GM19025 (cell line): ENCODE measurements around the gene OTOA.
"Not testable (repeated sequence)": the region's sequence is repeated elsewhere in the genome, so short reads cannot be mapped to it uniquely, and the experiment has no call there.

Experiments used
- ATAC-seq: cut with Tn5 transposase; IDR thresholded peaks from one replicate; pipeline ENCODE4 v1.9.1; 2021; ENCODE audit warnings: mild to moderate bottlenecking, low read depth, moderate library complexity; ENCODE audit not compliant: unreplicated experiment

OTOA gene

DNA sequence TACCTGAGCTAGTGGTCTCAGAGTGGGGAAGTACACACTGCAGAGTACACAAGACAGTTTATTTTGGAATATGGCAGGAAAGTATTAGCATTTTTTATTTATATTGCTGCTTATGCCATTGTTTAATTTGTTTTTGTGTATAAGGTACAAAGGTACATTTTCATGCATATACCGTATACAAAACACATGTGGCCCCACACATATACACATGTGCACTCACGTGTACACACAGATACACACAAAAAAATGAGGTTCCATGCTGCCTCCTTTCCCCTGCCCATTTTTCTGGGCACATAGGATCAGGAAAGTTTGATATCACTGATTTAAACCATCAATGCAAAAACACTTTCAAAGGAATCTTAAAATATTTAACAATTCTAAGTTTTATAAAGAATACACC is 24.3 kb upstream of the OTOA start:
- ATAC-seq, result no peak

DNA sequence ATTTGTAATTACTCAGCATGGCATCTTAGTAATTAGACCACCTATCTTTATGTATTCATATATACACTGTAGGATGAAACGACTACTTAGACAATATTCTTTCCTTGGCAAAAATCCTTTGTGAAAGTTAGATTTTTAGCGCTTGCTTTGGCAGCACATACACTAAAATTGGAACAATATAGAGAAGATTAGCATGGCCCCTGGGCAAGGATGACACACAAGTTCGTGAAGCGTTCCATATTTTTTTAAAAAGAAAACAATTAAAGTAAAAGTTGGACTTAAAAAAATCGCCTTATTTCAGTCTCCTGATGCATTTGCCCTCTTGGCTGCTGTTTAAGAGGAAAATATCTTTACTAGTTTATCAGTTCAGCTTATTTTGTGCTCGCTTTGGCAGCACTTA is 21.9 kb upstream of the OTOA start:
- ATAC-seq, result no peak

DNA sequence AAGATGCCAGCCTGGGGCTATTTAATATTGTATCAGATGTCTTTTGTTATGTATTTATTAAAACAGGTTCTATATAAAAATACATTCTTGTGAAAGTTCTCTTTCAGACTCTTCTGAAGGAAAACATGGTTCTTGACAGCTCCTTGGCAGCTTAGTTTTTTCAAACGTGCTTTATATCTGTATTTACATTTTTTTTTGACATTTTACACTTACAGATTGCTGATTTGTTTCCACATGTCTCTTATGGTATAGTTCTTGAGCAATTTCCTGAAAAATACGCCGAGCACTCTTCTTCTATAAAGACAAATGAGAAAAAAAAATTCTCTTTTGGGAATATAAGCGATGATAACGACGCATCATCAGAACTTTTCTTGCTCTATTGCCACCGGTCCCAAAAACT is 20.9 kb upstream of the OTOA start:
- ATAC-seq, result no peak

DNA sequence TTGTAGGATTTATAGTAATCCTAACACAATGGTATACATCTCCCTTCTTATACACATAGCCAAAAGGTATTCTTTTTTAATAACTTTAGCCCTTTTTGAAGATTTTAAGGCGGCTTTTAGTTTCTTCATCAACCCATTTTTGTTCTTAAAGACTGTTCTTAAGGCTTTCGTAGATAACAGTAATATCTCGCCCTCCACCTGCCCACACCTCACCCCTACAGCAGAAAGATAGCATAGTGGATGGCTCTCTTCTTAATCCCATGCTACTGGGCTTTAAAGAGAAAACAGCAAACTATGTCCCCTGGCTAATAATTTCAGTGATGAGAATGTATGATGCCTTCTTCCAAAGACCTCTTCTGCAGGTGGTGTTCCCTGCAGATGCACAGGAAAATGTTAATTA is 20.0 kb upstream of the OTOA start:
- ATAC-seq, result no peak

DNA sequence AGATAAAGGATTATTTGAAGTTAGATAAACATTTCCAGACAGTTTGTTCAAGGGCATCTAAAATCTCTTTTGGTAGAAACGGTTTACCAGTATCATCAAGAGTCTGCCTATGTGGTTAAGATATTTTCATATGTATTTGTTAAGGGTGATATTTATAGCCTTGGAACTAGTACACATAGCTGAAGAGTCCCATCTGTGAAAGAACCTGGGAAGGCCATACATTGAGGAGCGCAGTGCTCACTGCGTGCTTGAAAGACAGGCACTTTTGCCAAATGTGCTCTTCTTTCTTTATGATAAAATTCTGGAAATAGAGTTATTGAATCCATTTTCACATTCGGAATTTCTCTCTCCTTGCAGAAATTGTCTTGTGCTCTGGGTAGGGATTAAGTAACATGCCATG is 19.1 kb upstream of the OTOA start:
- ATAC-seq, result no peak

DNA sequence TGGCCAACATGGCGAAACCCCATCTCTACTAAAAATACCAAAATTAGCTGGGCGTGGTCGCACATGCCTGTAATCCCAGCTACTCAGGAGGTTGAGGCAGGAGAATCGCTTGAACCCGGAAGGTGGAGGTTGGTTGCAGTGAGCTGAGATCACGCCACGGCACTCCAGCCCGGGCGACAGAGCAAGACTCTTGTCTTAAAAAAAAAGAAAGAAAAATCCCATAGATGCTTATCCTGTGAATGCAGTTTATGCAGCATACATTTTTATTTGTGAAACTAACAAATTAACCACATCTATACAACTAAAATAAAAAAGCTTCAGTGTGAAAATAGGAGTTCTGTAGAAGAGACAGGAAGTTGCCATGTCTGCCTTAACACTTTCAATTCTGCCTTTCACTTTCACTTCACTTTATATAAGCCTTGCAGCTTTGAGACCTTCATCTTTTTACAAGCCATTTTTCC is 18.5 kb upstream of the OTOA start:
- ATAC-seq, result no peak

DNA sequence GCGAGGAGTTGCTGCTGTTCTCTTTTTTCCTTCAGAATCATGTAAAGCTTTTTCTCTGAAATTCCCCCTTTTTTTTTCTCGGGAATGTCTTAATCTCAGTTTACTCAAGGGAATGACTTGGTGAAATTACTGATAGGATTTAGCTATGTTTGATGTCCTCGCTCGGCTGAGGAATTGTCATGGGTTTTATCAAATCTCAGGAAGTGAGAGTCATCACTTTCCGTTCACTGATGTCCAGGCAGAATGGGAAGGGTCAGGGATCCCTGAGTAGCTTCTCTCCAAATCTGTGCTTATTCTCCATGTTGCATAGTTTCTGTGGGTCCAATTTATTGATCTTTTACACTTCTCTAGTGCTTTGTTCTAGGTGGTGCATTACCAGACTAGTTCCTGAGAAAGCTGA is 17.7 kb upstream of the OTOA start:
- ATAC-seq, result no peak

DNA sequence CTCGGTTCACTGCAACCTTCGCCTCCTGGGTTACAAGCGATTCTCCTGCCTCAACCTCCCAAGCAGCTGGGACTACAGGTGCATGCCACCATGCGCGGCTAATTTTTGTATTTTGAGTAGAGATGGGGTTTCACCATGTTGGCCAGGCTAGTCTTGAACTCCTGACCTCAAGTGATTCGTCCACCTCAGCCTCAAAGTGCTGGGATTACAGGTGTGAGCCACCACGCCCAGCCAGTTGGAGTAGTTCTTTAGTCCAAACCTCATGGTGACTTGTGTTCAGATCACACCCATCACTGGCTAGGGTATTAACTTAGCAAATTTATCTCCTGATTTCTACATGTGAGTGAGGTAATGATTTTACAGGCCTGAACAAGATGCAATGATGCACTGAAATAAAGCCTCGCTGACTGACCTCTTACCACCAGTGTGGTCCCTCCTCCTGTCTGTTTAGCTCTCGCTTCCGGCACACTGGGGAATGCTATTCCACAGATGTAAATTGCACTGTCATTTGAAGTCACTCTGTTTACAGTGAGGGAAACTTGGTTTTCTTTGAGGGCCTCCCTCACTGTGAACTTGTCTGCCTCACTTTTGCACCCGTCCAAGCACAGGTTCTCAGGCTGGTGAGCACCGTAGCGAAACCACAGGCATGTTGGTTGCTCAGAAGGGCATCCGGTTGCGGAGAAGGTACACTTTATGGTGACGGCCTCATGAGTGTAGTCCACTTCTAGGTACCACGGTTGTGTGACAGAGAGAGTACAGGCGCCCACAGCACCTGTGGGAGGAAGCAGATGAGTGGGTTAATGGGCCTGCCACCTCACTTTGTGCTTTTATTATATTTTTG is 16.8 kb upstream of the OTOA start:
- ATAC-seq, result peak; percentile 92

DNA sequence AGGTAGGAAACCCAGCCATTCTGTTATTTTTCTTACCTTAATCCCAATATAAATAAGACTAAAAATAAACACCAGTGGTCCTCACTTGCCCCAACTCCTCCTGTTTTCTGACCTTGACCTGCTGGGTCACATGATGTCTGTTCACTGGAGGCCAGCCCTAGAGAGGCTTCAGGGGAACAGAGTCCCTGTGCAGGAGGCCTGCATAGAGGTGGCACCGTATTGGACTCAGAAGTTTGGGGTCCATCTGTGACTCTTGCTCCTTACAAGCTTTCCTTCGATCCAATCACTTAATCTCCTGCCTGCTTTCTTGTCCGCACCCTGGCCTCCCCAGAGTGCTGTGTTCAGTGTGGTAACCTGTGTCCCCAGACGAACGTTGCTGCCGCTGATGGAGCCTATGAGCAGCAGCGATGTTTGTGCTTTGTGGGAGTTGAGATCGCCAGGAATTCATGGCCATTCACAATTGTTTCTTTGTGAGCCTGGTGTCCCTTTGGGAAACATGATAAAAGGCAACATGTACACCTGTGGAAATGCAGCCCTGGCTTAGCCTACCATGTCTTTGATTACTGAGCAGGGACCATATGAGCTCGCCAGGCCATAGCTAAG is 16.1 kb upstream of the OTOA start:
- ATAC-seq, result no peak

DNA sequence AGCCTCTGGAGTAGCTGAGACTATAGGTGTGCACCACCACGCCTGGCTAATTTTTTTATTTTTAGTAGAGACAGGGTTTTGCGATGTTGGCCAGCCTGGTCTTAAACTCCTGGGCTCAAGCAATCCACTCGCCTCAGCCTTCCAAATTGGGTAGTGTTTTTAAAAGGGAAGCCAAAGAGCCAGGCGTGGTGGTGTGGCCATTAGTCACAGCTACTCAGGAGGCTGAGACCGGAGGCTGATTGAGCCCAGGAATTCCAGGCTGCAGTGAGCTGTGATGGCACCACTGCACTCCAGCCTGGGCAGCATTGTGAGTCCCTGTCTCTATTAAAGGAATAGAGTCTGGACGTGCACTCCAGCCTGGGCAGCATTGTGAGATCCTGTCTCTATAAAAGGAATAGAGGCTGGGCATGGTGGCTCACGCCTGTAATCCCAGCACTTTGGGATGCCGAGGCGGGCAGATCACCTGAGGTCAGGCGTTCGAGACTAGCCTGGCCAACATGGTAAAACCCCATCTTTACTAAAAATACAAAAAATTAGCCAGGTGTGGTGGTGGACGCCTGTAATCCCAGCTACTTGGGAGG is 13.9 kb upstream of the OTOA start:
- ATAC-seq, result not testable (repeated sequence)

DNA sequence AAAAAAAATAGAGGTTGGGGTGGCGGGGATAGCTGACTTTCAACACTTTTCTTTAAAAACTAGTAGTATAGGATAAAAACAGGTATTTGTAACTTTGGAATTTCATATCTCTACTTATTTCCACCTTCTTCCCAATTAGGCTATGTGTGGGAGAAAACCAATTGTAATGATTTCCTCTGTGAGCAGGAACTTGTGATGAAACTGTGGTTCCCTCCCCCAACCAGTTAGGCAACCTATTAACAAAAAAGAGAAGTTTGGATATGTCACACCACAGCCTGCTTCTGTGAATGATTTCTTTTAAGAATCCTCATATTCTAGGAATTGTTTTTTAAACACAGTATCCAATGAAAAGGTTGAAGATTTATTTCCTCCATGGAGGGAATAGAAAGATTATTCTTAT is 13.2 kb upstream of the OTOA start:
- ATAC-seq, result no peak

DNA sequence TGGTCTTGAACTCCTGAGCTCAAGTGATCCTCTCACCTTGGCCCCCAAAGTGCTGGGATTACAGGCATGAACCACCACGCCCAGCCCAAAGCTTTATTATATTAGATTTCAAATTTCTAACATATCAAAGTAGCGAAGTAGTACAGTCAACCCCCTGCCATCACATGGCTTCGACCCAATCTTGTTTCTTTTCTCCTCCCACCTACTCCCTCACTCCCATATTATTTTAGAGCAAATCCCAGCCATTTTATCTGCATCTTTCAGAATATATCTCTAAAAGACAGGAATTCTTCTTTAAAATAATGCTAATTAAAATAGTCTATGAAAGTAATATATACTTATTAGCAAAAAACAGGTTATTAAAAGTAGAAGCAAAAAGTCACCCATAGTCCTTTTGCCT is 12.3 kb upstream of the OTOA start:
- ATAC-seq, result no peak

DNA sequence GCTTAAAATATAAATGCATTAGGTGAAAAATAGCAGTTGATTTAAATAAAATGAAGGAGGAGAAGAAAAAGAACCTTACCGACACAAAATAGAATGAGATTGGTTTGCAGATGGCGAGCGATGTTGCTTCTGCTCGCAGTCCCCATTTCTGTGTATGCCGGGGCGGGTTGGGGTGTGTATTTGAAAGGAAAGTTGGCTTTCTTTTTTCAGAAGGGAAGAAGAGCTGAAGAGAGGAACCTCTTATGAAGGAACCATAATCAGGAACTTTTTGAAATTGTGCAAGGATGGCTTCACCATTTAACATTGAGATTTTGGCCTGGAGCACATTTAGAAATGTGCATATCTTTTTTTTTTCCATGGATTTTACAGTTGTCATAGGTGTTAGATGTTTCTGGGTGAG is 11.3 kb upstream of the OTOA start, which contains the start of gene IGSF6:
IGSF6 (minus strand) TSS at position 156 of the 400 bp plus-strand sequence; CDS start at position 146, 10 bp downstream.
- ATAC-seq, result no peak

DNA sequence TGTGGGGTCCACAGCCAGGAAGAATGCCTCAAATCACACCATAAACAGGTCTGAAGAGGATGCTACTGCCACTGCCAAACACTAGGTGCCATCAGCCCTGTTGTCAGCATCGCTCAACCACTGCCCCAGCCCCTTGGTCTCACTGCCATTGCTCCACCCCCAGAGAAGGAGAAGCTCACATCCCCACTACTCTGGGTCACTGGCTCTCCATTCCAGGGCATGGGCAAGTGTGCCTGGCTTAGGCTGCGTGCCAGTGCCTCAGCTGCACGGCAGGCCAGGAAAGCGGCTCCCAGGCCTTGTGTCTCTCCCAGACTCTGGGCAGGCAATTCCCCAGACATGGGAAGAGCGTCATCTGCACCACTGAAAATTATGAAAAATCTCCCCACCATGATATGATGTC is 10.2 kb upstream of the OTOA start:
- no peak for ATAC-seq

DNA sequence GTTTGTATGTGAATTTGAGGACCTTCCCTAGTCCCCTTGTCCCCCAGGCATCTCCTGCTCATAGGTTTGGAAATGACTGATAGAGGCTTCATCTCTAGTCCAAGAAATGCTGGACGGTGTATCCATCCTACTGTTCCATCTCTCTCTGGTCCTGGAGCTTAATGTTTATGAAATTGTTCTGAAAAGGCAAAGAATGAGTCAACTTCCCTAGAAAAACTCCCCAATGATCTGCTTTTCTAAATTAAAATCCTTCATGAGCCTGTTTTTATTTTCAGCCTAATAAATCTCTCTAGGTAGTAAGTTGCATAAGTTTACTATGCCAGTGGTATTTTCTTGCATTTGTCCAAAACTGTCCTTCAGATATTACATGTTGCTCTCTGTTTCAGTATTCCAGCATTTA is 9.3 kb upstream of the OTOA start:
- no peak for ATAC-seq

DNA sequence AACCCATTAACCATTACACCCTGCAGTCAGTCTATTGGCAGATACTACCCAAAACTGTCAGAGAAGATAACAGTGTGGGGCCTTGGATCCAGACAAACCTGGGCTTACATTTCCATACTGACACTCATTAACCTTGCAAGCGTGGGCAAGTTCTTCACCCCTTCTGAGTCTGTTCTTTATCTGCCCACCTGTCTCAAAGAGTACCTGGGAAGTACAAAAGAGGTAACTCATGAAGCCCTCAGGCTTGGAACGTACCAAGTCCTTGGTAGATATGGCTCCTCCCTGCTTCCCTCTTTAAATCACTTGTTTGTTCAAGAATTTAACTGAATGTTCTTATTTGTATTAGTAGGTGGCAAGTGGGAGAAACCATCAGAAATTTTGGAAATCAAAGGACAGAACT is 8.9 kb upstream of the OTOA start:
- no peak for ATAC-seq

DNA sequence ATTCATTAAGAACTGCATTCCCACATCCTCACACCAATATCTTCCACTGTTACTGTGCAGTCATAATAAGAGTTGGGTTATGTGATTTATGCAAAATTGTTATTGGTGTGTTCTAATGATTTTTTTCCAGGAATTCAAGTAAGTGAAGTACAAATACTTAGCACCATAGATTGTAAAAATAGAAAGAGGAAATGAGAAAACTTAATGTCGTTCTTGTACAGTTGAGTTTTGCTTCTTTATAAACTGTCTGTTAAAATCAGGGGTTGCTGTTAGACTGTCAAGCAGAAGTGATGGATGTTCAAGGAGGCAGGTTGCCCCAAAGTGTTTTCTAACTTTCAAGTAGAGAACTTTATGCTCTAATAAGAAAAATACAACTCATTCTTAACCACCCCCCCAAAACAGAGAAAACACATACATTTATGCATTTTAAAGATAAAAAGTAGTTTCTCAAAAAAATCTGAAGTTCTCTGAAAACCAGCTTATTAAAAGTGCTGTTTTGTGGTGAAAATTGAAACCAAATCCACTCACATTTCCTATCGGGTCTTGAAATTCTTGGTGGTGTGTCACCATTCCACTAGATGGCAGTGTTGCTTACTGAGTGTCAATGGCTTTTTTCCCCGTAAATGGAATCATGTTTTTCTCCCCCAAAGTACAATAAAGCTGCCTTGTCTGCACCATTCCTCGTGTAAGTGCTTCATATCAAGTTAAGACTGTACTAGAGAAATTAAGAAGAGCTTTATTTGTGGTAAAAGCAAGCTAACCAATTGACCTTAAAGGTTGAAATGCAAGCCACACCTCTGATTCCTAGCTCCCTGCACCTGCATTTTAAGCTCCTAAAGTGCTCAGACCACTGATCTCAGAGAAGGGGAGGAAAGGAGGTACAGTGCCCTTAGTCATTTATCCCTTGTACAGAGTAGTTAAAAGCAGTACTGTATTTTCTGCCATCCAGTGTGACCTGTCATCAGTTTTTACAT is 6.7 kb upstream of the OTOA start:
- ATAC-seq, result no peak

DNA sequence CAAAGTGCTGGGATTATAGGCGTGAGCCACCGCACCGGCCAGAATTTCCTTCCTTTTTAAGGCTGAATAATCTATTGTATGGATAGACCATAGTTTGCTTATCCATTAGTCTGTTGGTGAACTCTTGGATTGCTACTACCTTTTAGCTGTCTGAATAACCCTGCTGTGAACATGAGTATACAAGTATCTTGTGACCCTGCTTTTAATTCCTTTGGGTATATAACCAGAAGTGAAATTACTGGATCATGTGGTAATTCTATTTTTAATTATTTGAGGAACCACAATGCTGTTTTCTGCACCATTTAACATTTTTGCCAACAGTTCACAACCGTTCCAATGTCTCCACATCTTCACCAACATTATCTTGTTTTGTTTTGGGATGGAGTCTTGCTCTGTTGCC is 4.6 kb upstream of the OTOA start:
- no peak for ATAC-seq

DNA sequence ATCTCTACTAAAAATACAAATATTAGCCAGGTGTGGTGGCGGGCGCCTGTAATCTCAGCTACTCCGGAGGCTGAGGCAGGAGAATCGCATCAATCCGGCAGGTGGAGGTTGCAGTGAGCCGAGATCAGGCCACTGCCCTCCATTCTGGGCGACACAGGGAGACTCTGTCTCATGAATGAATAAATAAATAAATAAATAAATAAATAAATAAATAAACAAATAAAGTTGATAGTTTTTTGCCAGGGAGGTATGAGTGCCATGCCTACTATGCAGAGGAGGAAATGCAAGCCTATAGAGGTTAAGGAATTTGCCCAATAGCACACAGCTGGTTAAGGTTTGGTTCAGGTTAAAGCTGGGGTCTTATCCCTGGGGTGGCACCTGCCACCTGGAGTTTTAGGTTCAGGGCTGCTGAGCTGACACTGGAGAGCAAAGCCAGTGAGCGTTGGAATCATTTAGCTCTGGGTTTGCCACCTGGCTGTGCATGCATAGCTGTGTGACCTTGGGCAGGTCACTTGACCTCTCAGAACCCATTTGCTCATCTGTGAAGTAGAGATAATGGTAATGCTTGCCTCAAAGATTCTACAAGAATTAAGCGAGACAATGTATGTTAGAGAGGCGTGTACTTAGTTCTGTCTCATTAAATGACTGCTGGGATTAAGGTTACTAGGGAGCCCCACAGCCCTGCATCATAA is 1.2 kb downstream of the OTOA start:
- no peak for ATAC-seq

DNA sequence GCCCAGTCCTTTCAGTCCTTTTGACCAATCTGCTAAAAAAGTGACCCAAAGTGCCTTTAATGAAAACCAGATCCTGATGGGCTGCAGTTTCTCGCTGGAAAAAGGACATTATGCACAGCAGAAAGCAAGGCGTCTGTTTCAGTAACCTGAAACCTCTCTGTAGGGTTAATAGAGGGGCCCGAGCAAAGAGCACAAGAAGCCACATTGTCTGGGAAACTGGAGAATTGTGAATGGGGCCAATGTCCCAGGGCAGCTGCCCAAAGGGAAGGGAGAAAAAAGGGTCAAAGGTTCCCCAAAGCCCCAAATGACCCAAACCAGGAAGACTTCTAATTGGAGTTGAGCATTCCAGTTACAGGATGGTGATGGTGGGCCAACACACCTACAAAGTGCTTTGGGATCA is 3.0 kb downstream of the OTOA start:
- no peak for ATAC-seq
